MG63 (cell line): ENCODE measurements around the gene FAM229B. TPM values are rescaled to one million over a fixed set of nuclear protein-coding genes. Genes with fewer than 3 reads are reported as not detected.
"Not testable (repeated sequence)": the region's sequence is repeated elsewhere in the genome, so short reads cannot be mapped to it uniquely, and the experiment has no call there.

Source experiments
- DNase-seq: peaks from one replicate; pipeline ENCODE4 v3.0.0-alpha.2; 2020
- H3K27me3 ChIP-seq: fragments of 250-450 bp; sonication (Bioruptor Pico); 2 replicates; pipeline ENCODE4 v1.5.1; 2020; ENCODE audit warnings: mild to moderate bottlenecking, moderate library complexity
- H3K36me3 ChIP-seq: fragments of 250-450 bp; sonication (Bioruptor Pico); 2 replicates; pipeline ENCODE4 v1.5.1; 2020; ENCODE audit warnings: mild to moderate bottlenecking, moderate library complexity
- H3K4me3 ChIP-seq: fragments of 250-450 bp; sonication (Bioruptor Pico); 2 replicates; pipeline ENCODE4 v1.5.1; 2020; ENCODE audit warnings: mild to moderate bottlenecking, moderate library complexity
- H3K9me3 ChIP-seq: fragments of 250-450 bp; sonication (Bioruptor Pico); 2 replicates; pipeline ENCODE4 v1.5.1; 2020; ENCODE audit warnings: mild to moderate bottlenecking, moderate library complexity
- total RNA-seq: library from RNA; depleted of rRNA; stranded (reverse); fragments of >200 nt; shearing (Covaris generic); gene quantifications from 2 replicates; pipeline ENCODE4 v1.2.3, GENCODE V29; 2014; ENCODE audit warnings: low replicate concordance

The FAM229B gene
- total RNA-seq, 1 experiment from 2014 or later: 13.6 TPM

DNA sequence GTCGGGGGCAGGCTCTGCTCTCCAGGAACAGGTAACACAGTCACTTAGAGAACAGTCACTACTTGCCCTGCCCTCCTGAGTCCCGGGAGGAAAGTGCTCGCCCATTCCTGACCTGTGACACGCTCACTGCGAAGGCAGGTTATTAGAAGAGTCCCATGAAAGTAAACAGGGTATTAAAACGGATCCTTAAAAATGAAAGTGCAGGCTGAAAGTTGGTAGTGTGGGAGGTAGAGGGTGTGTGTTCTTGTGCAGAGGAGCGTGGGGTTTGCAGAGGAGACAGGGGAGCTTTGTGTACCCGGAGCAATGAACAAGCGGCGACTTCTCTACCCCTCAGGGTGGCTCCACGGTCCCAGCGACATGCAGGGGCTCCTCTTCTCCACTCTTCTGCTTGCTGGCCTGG lies 33.4 kb upstream of the FAM229B start, which contains the start of gene CCN6:
Gene CCN6 (plus strand): TSS at position 104 of the 400 bp plus-strand sequence. CDS start 254 bp downstream, at position 358.
- Histone ChIP-seq H3K27me3 (no peaks in the 10 kb centered on the region), H3K4me3 (no peak within 1 kb of the TSS), H3K9me3 (no peaks in the 10 kb centered on the region), H3K36me3 (no peaks in the 10 kb centered on the region)
- no peak for DNase-seq

DNA sequence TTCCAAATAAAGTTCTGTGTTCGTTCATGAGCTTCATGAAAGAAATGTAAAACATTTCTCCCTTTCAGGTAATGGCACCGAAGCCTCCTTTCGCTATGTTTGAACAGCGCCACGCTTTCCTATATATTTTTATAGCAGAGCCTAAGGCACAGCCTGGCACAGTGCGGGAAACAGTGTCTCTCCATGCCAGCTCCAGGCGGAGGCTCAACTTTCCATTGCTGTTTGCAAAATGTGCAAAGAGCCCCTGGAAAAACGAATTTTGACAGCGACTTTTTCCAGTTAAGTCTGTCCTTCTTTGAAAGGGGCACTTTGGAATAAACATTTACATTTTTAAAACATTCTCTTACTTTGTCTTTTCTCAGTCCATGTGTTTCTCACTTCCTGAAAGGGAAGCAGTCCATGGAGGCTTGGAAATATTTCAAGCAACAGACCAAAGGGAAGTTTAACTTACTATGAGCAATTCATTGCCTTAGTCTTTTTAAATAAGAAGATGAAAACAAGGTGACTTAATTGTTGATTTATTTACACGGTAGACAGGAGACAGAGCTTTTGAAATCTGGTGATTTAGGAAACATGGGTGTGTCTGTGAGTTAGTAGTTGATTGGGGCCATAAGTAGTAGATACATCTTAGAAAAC lies 32.7 kb upstream of the FAM229B start:
- no peaks in the 10 kb centered on the region for H3K36me3 ChIP-seq
- no peak for DNase-seq
- H3K27me3 ChIP-seq: no peaks in the 10 kb centered on the region
- no peak overlapping the region for H3K4me3 ChIP-seq
- no peaks in the 10 kb centered on the region for H3K9me3 ChIP-seq

DNA sequence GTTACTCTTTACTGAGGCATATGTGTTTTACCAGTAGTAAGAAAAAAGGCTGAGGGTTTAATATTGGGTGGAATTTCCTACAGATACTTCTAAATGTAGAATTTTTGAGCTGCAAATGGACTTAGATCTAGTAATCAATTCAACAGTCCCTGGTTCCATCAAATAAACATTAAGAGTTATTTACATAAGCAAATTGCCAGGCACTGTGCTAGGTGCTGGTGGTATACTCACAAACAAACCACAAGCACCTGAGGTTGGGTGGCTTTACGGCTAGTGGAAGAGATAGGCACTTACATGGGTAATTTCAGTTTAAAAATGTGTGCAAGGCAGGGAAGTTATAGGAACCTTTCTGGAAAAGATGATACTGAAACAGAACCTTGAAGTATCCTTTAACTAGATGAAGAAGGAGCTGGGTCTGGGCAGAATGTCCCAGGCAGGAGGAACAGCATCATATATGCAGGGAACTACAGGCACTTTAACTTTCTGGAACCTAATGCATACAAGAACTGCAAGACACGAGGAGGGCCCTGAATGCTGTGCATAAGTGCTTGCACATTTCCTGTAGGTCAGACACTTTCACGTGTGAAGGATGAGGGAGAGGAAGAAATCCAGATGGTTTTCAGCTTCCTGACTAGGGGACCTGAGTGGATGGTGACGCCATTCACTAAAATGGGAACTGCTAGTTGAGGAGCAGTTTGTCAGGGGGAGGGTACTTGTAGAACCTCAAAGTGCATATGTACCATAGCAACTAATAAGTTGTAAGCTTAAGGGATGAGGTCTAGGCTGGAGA lies 29.0 kb upstream of the FAM229B start:
- Histone ChIP-seq H3K27me3 (no peaks in the 10 kb centered on the region), H3K4me3 (no peak overlapping the region), H3K9me3 (no peaks in the 10 kb centered on the region), H3K36me3 (no peaks in the 10 kb centered on the region)
- DNase-seq: no peak

DNA sequence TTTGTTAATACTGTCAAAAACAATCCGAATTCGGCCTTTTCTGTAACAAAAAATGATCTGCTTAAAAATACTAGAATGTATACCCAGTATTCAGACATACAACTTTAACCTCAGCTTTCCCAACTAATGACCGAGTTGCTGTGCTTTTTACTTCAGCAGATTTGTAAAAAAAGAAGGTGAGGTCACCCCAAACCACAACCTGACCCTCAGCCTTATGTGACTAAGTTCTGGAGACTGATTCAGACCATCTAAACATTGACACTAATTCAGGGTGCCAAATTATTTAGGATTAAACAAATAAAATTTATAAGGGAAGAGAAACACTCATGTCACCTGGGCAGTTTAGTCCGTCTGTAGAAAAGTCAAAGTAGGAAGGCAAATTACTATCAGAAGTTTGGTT lies 25.8 kb upstream of the FAM229B start:
- H3K9me3 ChIP-seq: no peaks in the 10 kb centered on the region
- no peak overlapping the region for H3K4me3 ChIP-seq
- DNase-seq: no peak
- no peaks in the 10 kb centered on the region for H3K36me3 ChIP-seq
- no peaks in the 10 kb centered on the region for H3K27me3 ChIP-seq

DNA sequence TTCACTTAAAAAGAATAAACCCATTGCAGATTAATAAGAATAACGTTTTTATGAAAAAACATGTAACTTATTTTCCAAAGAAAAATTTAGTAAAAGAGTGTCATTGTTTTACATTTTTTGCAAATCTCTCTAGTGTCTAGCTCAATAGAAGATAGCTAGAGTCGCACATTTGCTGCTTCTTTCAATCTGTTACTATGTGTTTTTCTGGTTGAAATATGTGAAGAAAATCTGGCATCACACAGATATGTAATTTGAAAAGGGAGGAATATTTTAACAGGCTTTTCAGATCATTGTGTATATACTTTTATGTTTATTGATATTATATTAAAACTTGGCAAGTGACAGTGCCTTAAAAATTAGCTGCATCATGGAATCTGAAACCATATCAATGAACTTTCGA lies 24.4 kb upstream of the FAM229B start:
- Histone ChIP-seq H3K9me3 (no peaks in the 10 kb centered on the region), H3K36me3 (no peaks in the 10 kb centered on the region), H3K4me3 (no peak overlapping the region), H3K27me3 (no peaks in the 10 kb centered on the region)
- DNase-seq: no peak

DNA sequence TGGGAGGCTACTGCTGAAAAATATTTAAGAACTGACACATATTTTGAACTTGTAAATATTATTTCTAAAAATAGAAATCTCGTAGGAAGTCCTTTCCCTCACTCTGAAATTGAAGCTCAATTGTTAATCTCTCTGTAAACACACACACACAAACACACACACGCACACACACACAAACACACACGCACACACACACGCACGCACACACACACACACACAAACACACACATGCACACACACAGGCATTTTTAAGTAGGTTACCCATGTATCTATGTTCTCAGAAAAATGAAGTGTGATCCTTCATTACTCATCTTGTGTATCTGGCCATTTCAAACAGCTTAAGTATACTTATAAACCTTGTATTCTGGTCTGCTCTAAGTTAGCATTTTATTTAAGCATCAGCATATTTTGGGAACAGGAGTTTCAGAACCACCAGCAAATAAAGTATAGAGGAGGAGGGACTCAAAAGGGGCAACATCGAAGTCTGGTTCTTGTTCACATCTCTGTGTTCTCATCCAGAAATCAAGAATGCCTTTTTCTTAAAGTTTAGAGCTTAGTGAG lies 21.9 kb upstream of the FAM229B start:
- peaks cover 6% of the 10 kb centered on the region for H3K36me3 ChIP-seq
- DNase-seq: no peak
- H3K4me3 ChIP-seq: no peak overlapping the region
- H3K27me3 ChIP-seq: no peaks in the 10 kb centered on the region
- H3K9me3 ChIP-seq: no peaks in the 10 kb centered on the region

DNA sequence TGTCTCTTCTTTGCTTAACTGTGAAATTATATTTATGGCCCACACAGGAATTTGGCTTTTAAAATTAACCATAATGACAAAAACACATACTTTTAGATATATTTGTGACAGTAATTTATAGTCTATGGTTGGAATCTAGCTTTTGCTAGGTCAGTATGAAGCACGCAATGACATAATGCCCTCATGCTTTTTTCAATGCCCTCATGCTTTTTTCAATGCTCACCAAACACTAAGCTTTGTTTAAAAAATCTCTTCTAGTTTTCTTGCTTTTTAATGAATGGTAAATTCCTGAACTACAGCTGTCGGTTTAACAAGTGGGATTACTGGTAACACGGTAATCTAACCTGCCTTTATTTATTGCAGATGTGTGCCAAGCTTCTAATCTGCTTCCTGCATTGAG lies 20.8 kb upstream of the FAM229B start:
- Histone ChIP-seq H3K27me3 (no peaks in the 10 kb centered on the region), H3K36me3 (peaks cover 6% of the 10 kb centered on the region), H3K9me3 (no peaks in the 10 kb centered on the region), H3K4me3 (no peak overlapping the region)
- DNase-seq: no peak

DNA sequence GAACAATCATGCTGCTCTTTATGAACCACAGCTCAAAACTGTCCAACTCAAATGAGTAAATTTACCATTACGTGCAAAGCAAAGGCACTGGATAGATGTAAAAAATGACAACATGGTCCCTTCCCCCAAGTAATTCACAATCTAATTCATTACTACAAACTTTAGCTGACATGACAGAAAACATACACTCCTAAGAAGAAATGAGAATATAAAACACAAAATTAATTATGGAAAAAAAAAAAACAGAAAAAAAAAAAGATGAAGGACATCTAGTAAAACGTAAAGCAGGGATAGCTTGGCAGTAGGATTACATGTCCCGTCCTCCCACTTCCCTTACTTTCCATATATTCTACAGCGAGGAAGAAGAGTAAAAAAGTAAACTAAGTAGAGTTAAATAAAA lies 5.8 kb upstream of the FAM229B start:
- H3K4me3 ChIP-seq: no peak overlapping the region
- peaks cover 38% of the 10 kb centered on the region for H3K36me3 ChIP-seq
- no peak for DNase-seq
- H3K9me3 ChIP-seq: no peaks in the 10 kb centered on the region
- H3K27me3 ChIP-seq: no peaks in the 10 kb centered on the region

DNA sequence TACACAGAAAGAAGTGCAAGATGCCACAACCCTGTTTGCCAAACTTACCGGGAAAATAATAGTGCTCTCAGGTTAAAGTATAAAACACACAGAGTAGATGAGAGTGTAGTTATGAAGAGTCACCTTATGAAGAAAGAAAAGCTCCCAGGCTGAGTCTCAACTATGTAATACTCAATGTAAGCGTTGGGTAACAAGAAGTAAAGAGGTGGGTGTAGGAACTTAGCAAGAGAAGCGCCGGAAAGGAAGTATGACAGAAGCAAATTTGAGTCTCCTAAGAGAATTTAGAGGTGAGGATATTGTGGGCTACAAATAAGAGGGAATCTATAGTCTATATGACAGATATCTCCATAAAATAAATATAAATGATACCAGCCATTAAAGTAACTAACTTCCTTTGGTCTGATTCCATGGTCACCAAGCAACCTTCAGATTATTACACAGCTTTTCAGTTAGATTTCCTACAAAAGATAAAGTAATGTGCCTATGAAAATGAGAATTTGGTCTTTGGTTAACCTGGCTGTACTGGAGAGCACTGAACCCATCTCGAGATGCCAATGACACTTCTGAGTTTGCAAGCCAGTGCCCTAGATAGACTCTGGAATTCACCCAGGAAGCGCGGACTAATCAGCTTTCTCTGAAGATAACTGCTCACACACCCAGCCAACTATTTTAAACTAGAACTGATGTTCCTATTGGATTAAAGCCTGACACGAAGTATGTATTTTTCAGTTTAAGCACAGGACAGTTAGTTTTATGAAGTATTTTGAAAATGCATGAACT lies 1.9 kb upstream of the FAM229B start:
- Histone ChIP-seq H3K9me3 (no peaks in the 10 kb centered on the region), H3K27me3 (no peaks in the 10 kb centered on the region), H3K36me3 (peaks cover 27% of the 10 kb centered on the region), H3K4me3 (peak overlapping the region; percentile 87; the same call in 1 of the 2 replicates)
- DNase-seq: no peak

DNA sequence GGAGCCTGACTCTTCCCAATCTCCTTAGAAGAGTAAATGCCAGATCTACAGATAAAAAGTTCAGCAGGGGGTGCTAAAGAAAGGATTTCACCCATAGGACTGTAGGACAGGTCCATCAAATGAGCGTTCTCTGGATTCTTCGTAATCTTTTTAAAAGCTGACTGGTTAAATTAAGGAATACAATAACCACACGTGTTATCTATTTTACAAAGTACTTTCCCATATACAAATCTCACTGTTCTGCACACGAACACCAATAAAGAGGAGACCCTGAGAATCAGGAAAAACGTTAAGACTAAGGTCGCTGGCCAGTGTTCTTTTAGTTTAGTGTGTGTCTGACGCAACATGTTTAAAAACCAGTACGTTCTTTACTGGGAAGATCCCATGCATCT lies 651 bp upstream of the FAM229B start:
- Histone ChIP-seq H3K4me3 (peak overlapping the region; percentile 87), H3K9me3 (no peaks in the 10 kb centered on the region), H3K27me3 (no peaks in the 10 kb centered on the region), H3K36me3 (peaks cover 19% of the 10 kb centered on the region)
- no peak for DNase-seq

DNA sequence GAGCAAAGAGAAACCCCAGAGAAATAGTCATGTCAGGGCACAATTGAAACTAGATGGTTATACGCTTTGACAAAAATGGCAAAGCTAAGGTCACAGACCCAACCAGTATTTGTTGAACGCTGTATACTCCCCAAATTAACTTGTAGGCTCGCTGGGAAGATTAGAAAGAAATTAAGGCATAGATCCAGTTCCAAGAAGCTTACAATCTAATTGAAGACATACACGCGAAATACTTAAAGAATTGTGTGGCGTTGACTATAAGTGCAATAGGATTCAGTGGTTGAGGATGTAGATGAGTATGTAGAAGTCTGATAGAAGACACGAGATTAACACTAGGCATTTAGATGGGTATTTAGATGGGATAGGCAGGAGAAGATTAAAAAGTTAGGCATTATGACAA lies 525 bp downstream of the FAM229B start:
- H3K27me3 ChIP-seq: no peaks in the 10 kb centered on the region
- peaks cover 19% of the 10 kb centered on the region for H3K36me3 ChIP-seq
- H3K9me3 ChIP-seq: no peaks in the 10 kb centered on the region
- DNase-seq: no peak
- H3K4me3 ChIP-seq: peak overlapping the region; percentile 87

DNA sequence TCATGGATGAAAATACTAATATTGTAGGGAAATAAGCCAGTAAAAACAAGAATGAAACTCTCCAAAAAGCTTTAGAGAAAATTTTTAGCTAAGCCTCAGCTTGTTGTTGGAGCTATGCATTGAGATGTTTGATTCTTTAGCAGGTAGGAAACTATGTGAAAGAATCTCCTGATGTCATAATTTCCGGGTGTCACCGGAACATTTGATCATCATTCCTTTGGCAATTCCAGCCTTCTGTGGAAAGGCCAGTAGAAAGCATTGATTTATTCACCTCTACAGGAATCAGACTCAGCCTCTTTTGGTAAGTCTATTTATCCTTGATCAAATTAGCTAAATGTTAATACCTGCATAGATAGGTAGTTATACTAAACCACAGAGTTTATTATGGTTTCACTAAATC lies 9.5 kb downstream of the FAM229B start:
- H3K27me3 ChIP-seq: no peaks in the 10 kb centered on the region
- H3K9me3 ChIP-seq: no peaks in the 10 kb centered on the region
- H3K36me3 ChIP-seq: no peaks in the 10 kb centered on the region
- H3K4me3 ChIP-seq: no peak overlapping the region
- no peak for DNase-seq

DNA sequence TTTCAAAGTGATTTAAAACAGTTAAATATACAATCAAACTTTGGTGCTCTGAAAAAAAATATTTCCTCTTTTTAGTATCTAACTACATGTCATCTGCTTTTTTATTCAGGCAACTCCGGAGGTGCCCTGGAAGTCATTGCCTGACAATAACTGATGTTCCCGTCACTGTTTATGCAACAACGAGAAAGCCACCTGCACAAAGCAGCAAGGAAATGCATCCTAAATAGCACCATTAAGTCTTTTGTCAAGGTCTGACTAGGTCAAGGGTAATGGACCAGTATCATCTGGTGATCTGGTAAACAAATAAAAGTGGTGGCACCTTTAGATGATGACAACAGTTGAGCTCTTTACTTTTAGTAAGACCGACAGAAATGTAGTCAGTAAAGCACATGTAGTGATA lies 13.2 kb downstream of the FAM229B start:
- no peak for DNase-seq
- H3K9me3 ChIP-seq: no peaks in the 10 kb centered on the region
- H3K36me3 ChIP-seq: no peaks in the 10 kb centered on the region
- H3K4me3 ChIP-seq: no peak overlapping the region
- H3K27me3 ChIP-seq: no peaks in the 10 kb centered on the region

DNA sequence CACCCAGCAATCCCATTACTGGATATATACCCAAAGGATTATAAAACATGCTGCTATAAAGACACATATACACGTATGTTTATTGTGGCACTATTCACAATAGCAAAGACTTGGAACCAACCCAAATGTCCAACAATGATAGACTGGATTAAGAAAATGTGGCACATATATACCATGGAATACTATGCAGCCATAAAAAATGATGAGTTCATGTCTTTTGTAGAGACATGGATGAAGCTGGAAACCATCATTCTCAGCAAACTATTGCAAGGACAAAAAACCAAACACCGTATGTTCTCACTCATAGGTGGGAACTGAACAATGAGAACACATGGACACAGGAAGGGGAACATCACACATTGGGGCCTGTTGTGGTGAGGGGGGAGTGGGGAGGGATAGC lies 18.6 kb downstream of the FAM229B start:
- not testable (repeated sequence) for DNase-seq, H3K9me3 ChIP-seq, H3K4me3 ChIP-seq, H3K27me3 ChIP-seq, H3K36me3 ChIP-seq

DNA sequence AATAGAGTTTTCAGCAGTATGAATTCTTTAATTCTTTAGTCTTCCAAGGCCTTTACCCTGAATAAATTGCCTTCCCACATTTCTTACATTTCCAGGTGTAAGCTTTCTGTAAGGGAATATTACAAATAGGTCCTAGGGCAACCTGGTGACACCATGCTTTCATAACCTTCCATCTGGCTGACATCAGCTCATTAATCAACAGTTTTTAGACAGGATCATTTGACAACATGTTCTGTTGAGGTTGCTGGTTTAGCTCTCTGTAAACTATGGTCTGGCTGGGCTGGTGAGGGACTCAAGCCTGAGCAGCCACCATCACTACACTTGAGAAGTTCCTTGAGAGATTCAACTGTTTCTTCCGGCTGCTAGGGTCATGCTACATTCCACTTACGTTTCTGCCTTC lies 19.2 kb downstream of the FAM229B start:
- H3K27me3 ChIP-seq: no peaks in the 10 kb centered on the region
- no peaks in the 10 kb centered on the region for H3K9me3 ChIP-seq
- DNase-seq: no peak
- H3K36me3 ChIP-seq: peaks cover 3% of the 10 kb centered on the region; the same call in 1 of the 2 replicates
- H3K4me3 ChIP-seq: no peak overlapping the region

DNA sequence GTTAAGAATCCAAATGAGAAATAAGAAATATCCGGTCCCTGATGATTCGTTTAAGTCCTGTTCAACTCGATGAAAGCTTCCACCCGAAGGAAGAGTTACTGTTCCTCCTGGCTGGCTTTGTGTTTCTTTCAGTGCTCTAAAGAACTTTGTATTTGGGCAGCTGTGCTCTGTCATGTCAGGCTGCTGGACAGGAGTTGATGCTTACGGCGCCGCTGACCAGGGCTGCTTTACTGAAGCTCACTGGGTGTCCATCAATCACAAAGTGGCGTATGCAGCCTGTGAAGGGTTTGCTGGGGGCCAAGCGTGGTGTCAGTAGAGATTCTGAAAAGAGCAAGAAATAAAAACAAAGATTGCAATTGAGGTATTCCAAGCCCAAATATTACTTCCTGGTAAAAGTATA lies 21.9 kb downstream of the FAM229B start:
- Histone ChIP-seq H3K4me3 (no peak overlapping the region), H3K36me3 (peaks cover 13% of the 10 kb centered on the region; the same call in 1 of the 2 replicates), H3K27me3 (no peaks in the 10 kb centered on the region), H3K9me3 (no peaks in the 10 kb centered on the region)
- no peak for DNase-seq

DNA sequence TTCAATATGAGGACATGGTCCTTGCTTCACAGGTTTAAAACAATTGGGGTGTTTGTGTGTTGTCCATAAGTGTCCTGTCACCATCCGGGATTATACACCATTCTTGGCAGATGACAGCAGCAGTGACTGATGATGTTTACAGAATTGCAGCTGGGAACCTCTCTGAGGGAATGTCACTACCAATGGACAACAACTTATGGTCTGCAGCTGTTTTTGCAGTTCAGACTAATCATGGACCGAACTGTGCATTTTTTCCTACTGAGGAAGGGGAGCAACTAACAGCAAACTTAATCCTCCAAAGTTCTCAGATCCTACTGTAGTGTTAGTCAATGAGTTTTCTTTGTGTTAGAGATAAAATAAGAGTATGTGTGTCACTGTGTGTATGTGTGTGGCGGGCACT lies 26.0 kb downstream of the FAM229B start:
- Histone ChIP-seq H3K9me3 (no peaks in the 10 kb centered on the region), H3K27me3 (no peaks in the 10 kb centered on the region), H3K36me3 (peaks cover 21% of the 10 kb centered on the region), H3K4me3 (no peak overlapping the region)
- no peak for DNase-seq
